Thyroid gland (tissue), 4 donors: ENCODE data around the gene ENAH.

ENCODE experiments used
- CTCF ChIP-seq, 6 experiments: fragments of 200-600 bp in 3 of 6; fragments of 450-650 bp in 3 of 6; sonication (generic) in 3 of 6; IDR thresholded peaks; one replicate each; pipeline ENCODE4 v1.5.1; 2016 to 2019; ENCODE audit warnings: antibody characterized with exemption in 6 of 6, mild to moderate bottlenecking in 2 of 6, inconsistent platforms in 1 of 6, moderate library complexity in 1 of 6
- POLR2A ChIP-seq, 2 donors: fragments of 450-650 bp; IDR thresholded peaks; one replicate each; pipeline ENCODE4 v1.6.1; 2017; ENCODE audit warnings: antibody characterized with exemption in 2 of 2, mild to moderate bottlenecking in 2 of 2, moderate library complexity in 1 of 2

DNA sequence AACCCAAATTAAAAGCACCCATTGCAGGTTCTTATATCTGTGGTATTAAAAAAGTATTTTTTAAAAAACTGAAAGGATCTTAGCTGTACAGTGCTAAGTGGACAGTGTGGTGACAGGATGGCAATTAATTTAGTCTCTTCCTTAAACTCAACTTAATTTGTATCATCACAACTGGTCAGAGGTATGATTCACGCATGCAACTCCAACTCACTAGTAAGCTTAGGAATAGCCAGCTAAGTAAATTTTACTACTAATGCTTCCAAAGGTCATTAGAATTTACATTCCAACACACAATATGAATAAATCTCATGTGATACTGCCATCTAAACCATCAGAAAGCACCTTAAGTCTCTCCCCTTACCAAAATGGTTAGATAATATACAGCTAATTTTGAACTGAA lies 35.4 kb downstream of the ENAH start:
- no peak for TF ChIP-seq POLR2A (IDR thresholded peaks at IDR 0.05)
- TF ChIP-seq CTCF (IDR thresholded peaks at IDR 0.05), result no peak
